GM21360 (cell line): ENCODE data around the gene KRT78.

ENCODE experiments used
- ATAC-seq: cut with Tn5 transposase; IDR thresholded peaks from one replicate; pipeline ENCODE4 v1.9.1; 2021; ENCODE audit warnings: mild to moderate bottlenecking, moderate library complexity; ENCODE audit not compliant: unreplicated experiment

Gene KRT78

DNA sequence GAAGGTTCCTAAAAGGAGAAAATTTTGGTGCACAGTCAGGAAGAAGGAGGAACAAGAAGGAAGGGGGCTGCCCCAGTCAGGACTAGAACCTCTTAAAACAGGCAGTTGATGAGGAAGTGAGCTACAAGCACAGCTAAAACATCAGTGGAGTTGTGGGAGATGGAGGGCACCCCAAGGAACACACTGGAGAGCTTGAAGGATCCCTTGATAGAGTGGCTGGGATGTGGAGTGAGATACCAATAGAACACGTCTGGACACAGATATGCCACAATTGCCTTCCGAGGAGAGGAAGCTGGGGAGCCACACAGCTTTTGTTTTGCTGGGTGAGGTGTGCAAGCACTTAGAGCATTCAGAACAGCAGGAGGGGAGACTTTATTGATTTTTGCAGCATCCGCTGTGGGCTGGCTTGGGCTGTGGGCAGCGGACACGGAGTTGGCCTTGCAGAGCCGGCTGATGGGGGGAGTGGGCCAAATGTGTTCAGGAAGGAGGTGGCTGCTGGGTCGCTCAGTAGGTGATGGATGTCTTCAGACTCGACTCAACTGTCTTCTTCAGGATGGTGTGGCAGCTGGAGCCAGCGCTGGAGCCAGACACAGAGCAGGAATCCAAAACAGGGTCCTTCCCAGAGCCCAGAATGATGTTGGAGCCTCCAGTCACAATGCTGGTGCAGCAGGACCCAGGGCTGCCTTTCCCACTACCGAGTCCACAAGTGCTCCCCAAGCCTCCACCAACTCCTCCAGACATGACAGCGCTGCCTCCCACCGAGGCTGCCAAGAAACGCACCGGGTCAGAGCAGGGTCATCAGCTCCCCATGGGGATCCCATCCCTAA, 10.0 kb downstream of the KRT78 start:
- ATAC-seq = no peak

DNA sequence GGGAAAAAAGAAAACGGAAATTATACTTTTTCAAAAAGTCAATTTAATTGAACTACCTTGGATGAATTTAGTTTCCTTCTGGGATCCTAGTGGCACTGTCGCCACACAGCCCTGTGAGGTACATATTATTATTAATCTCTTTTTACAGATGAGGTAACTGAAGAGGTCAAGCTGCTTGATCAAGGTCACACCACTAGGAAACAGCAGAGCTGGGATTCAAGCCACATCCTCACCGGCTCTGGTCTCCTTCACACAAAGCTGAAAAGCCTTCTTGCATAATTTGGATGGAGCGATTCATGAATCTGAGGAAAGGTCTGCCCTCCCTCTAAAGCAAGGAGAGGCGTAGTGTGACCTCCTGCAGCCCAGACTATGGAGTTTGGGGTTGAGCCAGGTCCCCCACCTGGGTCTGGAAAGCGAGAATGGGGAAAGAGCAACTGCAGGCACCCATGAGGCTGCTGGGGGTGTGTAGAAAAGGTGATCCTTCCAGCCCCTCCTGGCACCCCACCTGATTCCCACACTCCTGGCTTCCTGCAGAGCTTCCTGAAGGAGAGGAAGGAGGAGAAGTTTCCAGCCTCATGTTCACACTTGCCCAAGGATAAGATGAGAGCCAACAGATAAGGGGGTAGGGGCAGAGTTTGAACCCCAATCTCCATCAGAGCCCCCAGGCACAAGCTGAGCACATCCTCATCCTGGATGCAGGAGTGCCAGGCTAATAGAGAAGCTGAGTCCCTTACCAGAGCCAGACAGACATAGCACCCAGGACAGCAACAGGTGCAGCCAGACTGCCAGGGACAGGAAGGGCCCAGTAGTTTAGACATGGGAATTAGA, 10.8 kb downstream of the KRT78 start:
- ATAC-seq = no peak

DNA sequence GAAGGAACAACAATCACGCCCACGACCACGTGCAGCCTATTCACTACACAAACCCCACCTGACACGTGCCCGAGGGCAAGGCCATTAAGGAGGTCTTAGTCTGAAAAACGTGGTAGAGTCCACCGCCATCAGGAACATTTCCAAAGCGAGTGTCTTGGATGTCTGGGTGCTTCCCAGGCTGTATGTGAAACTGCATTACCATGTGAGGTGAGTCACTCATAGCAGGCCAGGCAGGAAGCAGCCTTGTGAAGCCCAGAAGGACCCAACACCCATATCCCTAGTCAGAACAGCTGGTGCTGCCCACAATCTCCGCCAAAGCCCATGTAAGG, 11.4 kb downstream of the KRT78 start:
- no peak for ATAC-seq

DNA sequence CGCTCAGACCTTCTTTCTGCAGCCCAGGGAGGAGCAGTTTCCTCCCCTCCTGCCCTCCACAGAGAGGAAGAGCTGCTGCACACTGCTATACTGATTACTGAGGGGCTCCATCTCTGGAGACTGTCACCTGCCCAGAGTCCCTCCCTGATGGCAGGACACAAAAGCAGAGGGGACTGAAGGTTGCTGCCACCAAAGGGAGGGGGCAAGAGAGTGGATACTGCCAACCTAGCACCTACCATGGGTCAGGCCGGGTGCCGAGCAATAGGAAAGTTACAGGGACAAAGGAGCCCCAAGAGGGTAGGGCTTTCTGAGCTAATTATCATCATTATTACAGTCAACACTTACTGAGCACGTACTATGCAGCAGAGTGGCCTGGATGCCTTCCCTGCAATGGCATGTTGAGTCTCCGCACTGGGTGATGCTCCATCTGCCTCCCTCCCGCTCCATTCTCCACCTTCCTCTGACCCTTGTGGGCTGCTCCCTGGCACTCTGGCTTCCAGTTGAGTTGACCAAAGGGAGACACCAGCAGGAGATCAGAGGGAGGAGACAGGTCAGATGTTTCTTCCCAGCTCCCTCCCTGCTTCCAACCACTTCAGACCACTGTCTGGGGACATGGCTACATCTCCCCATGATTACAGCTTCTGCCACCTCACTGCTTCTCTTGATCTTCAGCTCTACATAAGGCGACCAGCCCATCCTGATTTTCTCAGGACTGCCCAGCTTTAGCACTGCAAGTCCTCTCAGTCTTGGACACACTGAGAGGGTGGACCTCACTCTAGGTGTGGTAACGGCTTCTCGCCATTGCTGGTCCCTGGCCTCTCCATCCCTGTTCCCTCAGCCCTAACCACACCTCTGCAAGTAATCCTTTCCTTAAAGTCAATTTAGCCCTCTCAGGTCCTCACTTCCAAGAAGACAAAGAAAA, 12.0 kb downstream of the KRT78 start:
- no peak for ATAC-seq

DNA sequence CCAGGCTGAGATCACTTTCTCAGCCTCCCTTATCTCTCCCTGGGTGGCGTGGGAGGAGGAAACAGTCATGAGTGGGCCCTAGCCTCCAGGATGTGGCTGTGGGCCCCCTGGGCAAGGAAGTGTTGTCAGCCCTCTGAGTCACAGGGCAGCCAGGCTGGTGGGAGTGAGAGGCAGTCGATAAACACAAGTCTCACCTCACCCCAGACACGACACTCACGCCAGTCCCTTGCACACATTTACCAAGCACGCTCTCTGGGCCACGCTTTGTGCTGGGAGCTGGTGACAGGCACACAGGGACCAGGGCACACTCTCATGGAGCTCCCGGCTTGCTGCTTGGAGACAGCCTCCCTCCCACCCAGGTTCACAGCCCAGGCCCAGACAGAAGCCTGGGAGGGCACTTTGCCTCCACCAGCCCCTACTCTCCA, 12.7 kb downstream of the KRT78 start:
- no peak for ATAC-seq

DNA sequence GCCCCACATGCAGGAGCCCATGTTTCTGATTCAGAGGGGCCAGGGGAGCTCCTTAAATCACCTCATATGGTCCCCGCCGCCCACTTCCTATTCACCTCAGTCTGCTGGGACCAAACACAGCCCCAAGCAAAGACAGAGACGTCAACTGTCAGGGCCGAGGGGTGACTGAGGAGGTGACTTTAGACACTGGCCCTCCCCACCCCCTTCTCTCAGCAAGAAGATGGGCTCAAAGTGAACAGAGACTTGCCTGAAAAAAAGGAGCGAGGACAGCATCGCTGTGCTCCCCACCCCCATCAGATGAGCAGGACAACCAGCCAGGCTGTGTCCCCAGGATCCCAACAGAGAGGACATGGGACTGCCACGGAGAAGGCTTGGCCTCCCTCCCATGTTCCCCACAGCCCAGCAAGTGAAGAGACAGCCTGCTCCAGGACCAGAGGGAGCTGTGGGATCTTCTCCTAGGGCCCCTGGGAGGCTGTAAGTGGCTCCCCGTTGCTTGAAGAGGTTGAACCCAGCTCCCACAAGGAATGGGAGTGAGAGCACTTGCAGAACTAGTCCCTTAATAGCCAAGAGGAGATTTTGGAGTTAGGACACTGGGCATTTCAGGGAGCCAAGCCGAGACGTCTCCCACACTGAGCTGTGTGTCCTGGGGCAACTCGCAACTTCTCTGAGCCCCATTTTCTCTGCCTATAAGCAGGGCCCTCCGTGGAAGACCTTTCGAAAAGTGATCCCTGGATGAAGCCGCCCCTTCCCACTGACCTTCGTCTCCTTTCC, 13.3 kb downstream of the KRT78 start:
- no peak for ATAC-seq

DNA sequence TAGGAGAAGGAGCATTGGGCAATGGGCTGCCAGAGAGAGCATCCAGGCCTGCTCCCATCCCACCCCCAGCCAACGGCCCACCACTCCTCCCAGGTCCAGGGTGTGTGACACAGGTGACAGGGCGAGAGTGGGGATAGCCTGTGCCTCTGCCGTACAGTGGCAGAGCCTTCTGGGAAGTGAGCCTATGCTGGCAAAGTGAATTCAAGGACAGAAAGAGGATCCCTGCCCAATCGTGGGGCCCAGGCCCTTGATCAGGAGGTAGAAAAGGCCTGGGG, 14.1 kb downstream of the KRT78 start:
- ATAC-seq = no peak

DNA sequence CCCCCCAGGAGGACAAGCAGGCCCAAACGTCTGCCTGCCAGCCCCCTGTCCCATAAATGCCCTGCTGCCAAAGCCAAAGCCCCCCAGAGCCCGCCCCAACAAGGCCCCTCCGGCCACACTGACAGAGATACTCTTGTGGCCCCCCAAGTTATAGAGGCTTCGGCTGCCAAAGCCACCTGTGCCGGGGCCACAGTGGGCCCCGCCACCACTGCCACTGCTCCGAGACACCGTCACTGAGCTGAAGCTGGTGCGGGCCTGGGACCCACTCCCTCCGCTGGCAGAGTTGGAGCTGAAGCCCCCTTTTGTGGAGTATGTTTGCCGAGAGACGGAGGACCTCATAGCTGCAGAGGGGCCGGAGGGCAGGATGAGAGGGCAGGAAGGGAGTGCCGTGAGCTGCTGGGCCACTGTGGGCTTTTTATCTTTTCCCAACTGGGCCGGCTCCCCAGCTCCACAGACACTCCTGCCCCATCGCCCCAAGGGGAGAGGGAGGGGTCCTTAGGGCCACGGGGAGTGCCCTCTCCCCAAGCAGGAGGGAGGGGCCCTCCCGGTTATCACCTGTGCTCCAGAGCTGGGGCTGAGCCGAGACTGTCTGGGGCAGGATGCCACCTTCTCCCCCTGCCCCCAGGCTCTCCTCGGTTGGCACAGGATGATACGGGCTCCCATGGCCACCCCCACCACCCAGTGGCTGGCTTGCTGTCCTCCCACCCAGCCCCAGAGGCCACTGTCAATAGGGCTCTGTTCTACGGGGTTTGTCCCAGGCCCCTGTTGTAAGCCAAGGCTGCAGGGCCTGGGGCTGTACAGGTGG, 14.7 kb downstream of the KRT78 start, which contains the start of gene KRT79:
Gene KRT79 (minus strand): TSS at position 390 of the 805 bp plus-strand sequence. CDS start 51 bp downstream, at position 339.
- ATAC-seq = no peak

DNA sequence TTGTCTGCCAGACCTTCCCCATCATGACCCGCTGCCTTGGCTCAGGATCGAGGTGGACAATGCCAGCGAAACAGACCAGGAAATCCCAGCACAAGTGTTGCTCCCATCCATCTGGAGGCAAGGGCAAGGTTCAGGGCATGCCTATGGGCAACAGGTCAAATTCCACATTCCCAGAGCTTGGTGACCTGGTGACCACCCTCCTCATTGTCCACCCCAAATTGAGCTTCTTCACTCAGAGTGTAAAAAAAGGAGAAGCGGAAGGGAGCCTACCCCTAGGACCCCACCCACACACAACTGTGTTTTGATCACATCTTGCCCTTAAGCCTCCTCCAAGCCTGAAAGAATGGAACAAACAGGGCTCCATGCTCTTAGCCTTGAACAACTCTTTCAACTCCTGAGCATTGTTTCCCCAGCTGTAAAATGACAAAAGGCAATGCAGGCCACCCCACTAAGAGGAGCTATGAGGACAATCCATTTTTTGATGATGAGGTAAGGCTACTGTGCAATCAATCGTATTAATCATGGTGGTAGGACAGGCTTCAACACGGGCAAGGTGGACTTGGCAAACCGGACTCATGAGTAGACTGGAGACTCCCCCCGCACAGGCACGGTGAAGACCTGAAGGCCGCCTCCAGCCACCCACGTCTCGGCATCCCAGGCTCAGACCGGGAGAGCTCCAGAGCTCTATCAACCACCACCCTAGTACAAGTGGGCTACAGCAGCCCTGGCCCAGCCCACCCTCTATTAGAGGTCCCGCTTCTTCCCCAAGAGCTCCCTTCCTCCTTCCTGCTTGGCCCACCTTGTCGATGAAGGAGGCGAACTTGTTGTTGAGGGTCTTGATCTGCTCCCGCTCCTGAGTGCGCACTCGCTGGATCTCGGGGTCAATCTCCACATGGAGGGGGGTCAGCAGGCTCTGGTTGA, 15.5 kb downstream of the KRT78 start:
- no peak for ATAC-seq

DNA sequence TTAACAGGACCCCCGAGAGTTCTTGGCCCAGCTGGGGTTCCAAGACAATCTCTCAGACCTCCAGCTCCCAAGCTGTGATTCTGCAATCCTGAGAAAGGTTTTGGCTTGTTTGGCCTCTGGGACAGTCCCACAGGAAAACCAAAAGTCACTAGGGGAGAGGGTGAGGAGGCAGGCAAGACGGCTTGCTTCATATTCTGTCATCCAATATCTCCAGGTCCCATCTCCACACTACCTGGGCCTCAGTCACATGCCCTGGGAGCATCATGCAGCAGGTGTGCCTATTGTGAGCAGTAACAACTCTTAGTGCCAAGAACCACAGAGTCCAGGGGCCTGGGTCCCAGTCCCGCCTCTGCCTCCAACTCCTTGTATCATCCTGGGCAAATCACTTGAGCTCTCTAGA, 16.3 kb downstream of the KRT78 start:
- ATAC-seq = no peak

DNA sequence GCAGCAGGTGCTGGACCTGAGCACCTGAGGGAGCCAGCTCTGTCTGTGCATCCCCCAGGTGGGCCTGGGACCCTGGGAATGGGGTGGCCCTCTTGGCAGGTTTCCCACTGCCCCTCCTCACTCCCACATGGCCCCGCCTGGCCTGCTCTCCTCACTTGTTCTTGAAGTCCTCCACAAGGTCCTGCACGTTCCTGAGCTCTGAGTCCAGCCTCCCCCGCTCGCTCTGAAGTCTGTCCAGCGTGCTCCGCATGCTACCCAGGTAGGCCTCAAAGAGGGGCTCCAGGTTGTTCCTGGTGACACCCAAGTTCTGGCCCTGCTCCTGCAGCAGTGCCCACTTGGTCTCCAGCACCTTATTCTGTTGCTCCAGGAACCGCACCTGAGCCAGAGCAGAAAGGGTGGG, 17.5 kb downstream of the KRT78 start:
- ATAC-seq = no peak

DNA sequence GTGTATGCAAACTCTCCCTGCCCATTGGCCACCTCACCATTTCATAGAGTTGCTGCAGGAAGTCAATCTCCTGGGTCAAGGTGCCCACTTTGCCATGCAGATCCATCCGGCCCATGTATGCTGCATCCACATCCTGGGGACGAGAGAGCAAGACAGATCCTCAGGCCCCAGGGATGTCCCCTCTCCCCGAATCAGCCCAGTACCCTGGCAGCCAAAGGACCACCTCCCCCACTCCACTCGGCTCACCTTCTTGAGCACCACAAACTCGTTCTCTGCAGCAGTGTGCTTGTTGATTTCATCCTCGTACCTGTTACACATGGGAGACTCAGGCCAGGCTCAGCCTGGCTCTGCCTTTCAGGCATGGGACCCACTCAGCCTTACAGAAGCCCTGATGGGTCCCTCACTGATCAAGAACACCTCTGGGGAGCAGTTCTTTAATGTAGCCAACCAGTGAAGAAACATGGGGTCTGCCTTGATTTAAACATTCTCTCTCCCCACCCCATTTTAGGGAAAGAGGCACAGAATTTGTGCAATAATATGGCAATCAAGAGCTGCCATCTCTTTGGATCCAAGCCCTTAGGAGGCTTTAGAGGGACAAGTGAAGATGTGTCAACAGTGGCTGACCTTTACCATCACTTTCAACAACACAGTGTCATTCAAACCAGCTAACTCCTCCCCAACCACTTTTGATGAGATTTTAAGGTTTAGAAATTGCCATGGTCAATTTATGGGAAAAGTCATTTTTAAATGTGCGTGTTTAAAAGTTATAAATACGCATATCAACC, 18.6 kb downstream of the KRT78 start:
- ATAC-seq = no peak

DNA sequence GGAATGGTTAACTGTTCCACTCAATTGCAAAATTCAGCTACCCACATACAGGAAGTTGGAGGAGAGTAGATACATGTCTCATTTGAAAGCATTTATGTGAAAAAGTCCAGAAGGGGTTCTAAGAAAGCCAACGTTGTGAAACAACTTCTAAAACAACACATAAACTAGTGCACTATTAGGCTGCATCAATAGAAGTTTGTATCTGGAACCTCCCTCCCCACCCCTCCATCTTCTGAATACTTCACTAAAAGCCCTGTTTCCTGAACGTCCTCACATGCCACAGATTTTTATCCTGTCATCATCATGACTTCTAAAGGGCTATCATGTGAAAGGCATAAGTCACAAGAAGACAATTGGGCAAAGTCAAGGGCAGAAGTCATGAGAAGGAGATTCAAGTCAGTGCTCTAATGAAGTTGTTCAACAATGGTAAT, 20.2 kb downstream of the KRT78 start:
- ATAC-seq = no peak

DNA sequence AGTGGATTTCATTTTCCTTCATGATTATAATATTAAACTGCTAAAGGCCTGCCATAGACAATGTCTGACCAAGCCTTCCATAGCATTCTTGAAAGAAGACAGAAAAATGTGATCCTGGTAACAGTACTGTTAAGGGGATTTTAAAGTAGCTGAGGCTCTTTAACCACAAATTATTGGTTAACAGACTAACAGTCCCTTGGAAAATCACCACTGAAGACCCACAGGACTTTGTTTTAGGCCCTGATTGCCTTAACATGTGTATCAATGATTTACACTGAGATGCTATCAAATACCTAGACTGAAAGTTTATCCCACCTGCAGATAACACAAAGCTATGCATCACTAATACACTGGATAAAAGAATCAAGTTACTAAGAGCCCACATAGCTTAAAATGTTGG, 20.6 kb downstream of the KRT78 start:
- ATAC-seq = no peak

DNA sequence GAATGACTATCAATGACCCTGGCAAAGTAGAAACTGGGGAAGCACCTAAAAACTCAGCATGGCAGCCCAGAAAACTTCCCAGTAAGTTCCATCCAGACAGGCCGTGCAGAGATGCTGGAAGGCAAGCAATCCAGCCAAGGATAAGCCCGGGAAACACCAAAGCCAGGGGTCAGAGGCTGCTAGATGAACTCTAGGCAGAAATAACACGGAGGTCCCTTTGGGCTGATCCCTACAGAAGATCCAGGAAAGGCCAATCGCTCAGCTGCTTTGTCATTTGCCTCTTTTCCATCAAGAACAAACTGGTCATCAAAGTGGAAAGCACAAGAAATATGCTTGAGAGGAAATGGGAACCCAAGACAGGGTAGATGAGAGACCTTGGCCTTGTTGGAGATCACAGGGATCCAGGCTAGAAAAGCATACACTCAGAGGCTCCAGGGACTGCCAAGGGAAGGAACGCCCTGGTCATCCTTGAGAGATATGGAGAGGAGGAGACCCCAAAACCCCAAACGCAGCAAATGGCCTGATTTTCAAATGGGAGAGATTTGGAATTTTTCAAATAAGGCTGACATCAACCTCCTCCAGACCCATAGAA, 21.2 kb downstream of the KRT78 start:
- ATAC-seq = no peak

DNA sequence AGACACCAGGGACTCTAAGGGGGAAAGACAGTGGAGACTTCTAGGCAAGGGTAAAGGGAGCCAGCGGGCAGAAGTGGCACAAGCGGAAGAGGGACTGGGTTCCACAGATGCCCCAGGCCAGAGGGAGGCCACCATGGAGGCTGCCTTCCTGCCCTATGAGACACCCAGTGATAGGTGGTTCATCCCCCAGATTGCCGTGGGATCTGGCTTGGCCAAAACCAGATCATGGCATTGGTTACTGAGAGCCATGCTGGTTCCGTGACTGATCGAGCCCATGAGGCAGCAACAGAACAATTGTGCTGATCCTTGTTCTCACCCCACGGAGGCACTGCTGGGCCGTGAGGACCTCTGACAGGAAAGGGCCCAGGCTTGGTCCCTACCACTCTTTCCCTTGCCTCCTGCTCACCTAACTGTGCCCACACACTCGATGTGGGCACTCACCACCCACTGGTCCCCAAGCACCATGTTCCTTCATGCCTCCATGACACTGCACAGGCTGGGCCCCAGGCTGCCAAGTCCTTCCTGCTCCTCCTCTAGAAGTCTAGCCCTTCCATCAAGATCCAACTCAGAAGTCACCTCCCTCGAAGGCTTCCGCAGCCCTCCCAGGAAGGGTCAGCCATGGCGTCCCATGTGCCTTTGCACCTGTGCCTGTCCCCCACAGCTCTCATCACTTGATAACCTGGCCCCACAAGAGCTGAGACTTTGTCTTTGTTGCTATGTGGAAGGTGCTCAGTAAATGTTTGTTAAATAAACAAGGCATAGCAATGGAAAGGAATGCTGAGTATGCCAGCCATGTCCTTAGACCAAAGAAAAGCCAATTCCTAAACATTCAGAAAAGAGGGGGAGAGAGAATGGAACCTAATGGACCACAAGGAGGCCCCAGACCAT, 21.9 kb downstream of the KRT78 start:
- ATAC-seq = no peak

DNA sequence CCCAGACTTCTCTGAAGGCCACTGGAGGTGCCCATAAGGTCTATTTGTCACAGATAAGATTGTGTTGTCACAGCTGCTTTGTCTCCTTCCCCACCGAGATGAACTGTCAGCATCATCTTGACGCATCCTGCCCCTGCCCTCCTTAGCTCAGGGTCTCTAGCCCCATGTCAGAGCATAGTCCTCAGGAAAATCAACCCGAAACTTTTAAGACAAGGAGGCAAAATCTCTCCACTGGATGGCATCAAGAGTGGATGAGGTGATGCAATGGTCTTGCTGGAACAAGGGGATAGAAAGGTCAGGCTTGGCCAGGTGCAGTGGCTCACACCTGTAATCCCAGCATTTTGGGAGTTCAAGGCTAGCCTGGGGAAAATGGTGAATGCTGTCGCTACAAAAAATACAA, 22.8 kb downstream of the KRT78 start:
- ATAC-seq = no peak
